Germinal center (tissue), 1 donor: ENCODE measurements around the gene INPP4B.
"Not testable (repeated sequence)": the region's sequence is repeated elsewhere in the genome, so short reads cannot be mapped to it uniquely, and the experiment has no call there.

Source experiments
- DNase-seq: peaks from one replicate; pipeline ENCODE4 v3.0.0; 2012; ENCODE audit warnings: mixed read lengths, low spot score

Gene INPP4B

GRCh38 chr4:142824368-142824767 is 21.7 kb downstream of the INPP4B start:
- DNase-seq, result no peak

GRCh38 chr4:142823796-142824195 is 22.3 kb downstream of the INPP4B start:
- DNase-seq, result no peak

GRCh38 chr4:142818476-142818875 is 27.6 kb downstream of the INPP4B start:
- DNase-seq, result no peak

GRCh38 chr4:142818031-142818430 is 28.1 kb downstream of the INPP4B start:
- no peak for DNase-seq

GRCh38 chr4:142817442-142817841 is 28.7 kb downstream of the INPP4B start:
- DNase-seq, result no peak

- no peak for DNase-seq
Measured at GRCh38 chr4:142815834-142816233, 30.3 kb downstream of the INPP4B start.

GRCh38 chr4:142813388-142813787 is 32.7 kb downstream of the INPP4B start:
- DNase-seq, result no peak

GRCh38 chr4:142812091-142812490 is 34.0 kb downstream of the INPP4B start:
- DNase-seq, result no peak

- no peak for DNase-seq
Measured at GRCh38 chr4:142811034-142811433, 35.1 kb downstream of the INPP4B start.

- DNase-seq, result no peak
Measured at GRCh38 chr4:142809559-142809958, 36.5 kb downstream of the INPP4B start.

- DNase-seq, result not testable (repeated sequence)
Measured at GRCh38 chr4:142803879-142804278, 42.2 kb downstream of the INPP4B start.

- no peak for DNase-seq
Measured at GRCh38 chr4:142801966-142802365, 44.1 kb downstream of the INPP4B start.

- no peak for DNase-seq
Measured at GRCh38 chr4:142781114-142781513, 65.0 kb downstream of the INPP4B start.

GRCh38 chr4:142778900-142779299 is 67.2 kb downstream of the INPP4B start:
- no peak for DNase-seq

- no peak for DNase-seq
Measured at GRCh38 chr4:142778430-142778829, 67.7 kb downstream of the INPP4B start.

GRCh38 chr4:142777045-142777743 is 68.9 kb downstream of the INPP4B start:
- no peak for DNase-seq

GRCh38 chr4:142776026-142776425 is 70.1 kb downstream of the INPP4B start:
- DNase-seq, result no peak

- DNase-seq, result no peak
Measured at GRCh38 chr4:142773505-142773904, 72.6 kb downstream of the INPP4B start.

- no peak for DNase-seq
Measured at GRCh38 chr4:142762280-142762679, 83.8 kb downstream of the INPP4B start.

- DNase-seq, result no peak
Measured at GRCh38 chr4:142752202-142752786, 93.8 kb downstream of the INPP4B start.

GRCh38 chr4:142743121-142743825 is 102.8 kb downstream of the INPP4B start:
- DNase-seq, result no peak

- DNase-seq, result no peak
Measured at GRCh38 chr4:142741995-142742394, 104.1 kb downstream of the INPP4B start.

- DNase-seq, result no peak
Measured at GRCh38 chr4:142728233-142728632, 117.9 kb downstream of the INPP4B start.
